ENCODE data around the gene WFDC5. TPM values are rescaled to one million over a fixed set of nuclear protein-coding genes. Genes with fewer than 3 reads are reported as not detected.

WFDC5 gene
- total RNA-seq, 1 experiment from 2014 or later, result not detected

Other genes with a start within 250 kb of the WFDC5 start
- gene YWHAB, start 229.5 kb downstream of the WFDC5 start, total RNA-seq (2014; rRNA removed; shearing (Covaris generic)), result 86.9 and 113 TPM in 2 replicates
- 56.2 and 67.6 TPM in 2 replicates for gene PABPC1L, start 205.1 kb downstream of the WFDC5 start, total RNA-seq (2014; rRNA removed; shearing (Covaris generic))
- gene TOMM34, start 154.8 kb downstream of the WFDC5 start, total RNA-seq (2014; rRNA removed; shearing (Covaris generic)), result 52.9 and 58.0 TPM in 2 replicates
- 32.2 and 42.4 TPM in 2 replicates for gene STK4, start 148.7 kb downstream of the WFDC5 start, total RNA-seq (2014; rRNA removed; shearing (Covaris generic))
- gene KCNS1, start 14.0 kb downstream of the WFDC5 start, total RNA-seq (2014; rRNA removed; shearing (Covaris generic)), result not detected in 2 replicates
- gene WFDC12, start 9.3 kb upstream of the WFDC5 start, total RNA-seq (2014; rRNA removed; shearing (Covaris generic)), result not detected in 2 replicates
- gene PI3, start 59.7 kb upstream of the WFDC5 start, total RNA-seq (2014; rRNA removed; shearing (Covaris generic)), result not detected in 2 replicates
- gene SEMG1, start 91.9 kb upstream of the WFDC5 start, total RNA-seq (2014; rRNA removed; shearing (Covaris generic)), result not detected in 2 replicates
- gene SEMG2, start 106.2 kb upstream of the WFDC5 start, total RNA-seq (2014; rRNA removed; shearing (Covaris generic)), result not detected in 2 replicates
- gene SLPI, start 139.4 kb upstream of the WFDC5 start, total RNA-seq (2014; rRNA removed; shearing (Covaris generic)), result 38.4 and 43.0 TPM in 2 replicates
- not detected in 2 replicates for gene RBPJL, start 191.7 kb upstream of the WFDC5 start, total RNA-seq (2014; rRNA removed; shearing (Covaris generic))
- gene MATN4, start 193.1 kb upstream of the WFDC5 start, total RNA-seq (2014; rRNA removed; shearing (Covaris generic)), result not detected in 2 replicates
- gene SDC4, start 233.2 kb upstream of the WFDC5 start, total RNA-seq (2014; rRNA removed; shearing (Covaris generic)), result 12.7 and 14.7 TPM in 2 replicates
- gene SYS1, start 248.0 kb upstream of the WFDC5 start, total RNA-seq (2014; rRNA removed; shearing (Covaris generic)), result 36.4 and 38.0 TPM in 2 replicates